HG03064 (cell line): ENCODE data around the gene LLGL2.
"Not testable (repeated sequence)": the region's sequence is repeated elsewhere in the genome, so short reads cannot be mapped to it uniquely, and the experiment has no call there.

Experiments used
- ATAC-seq: cut with Tn5 transposase; IDR thresholded peaks from one replicate; pipeline ENCODE4 v1.9.1; 2021; ENCODE audit warnings: low read depth; ENCODE audit not compliant: unreplicated experiment

Gene LLGL2

DNA sequence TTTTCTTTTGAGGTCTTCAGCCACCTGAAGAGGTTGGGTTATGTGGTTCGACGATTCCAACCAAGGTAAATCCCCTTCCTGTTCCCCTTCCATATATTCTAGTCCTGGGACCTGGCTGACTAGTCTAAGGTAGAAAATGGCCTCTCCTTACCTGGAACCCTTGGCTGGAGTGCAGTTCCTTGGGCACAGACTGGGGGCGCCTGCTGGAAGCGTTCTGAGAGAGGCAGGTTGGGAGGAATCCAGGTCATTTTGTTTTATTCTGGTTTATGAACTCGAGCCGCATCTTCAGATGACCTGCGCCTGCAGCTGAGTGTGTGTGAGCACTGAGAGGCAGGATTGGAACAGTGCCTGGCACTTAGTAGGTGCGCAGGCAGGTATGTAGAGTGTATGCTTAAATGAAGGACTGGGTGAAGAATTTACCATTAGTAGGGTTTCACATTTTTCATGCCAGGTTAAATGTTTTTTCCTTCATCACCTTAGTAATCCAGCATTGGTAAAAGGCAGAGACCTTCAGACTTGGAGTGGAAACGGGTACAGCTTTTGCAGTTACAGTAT lies 6.4 kb upstream of the LLGL2 start:
- no peak for ATAC-seq

DNA sequence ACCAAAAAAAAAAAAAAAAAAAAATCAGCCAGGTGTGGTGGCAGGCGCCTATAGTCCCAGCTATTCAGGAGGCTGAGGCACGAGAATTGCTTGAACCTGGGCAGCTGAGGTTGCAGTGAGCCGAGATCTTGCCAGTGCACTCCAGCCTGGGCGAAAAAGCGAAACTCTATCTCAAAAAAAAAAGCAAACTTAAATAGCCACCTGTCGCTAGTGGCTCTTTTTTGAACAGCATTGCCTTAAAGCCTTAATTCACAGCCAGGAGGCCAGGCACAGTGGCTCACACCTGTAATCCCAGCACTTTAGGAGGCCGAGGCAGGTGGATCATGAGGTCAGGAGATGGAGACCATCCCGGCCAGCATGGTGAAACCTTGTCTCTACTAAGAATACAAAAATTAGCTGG lies 5.1 kb upstream of the LLGL2 start:
- not testable (repeated sequence) for ATAC-seq

DNA sequence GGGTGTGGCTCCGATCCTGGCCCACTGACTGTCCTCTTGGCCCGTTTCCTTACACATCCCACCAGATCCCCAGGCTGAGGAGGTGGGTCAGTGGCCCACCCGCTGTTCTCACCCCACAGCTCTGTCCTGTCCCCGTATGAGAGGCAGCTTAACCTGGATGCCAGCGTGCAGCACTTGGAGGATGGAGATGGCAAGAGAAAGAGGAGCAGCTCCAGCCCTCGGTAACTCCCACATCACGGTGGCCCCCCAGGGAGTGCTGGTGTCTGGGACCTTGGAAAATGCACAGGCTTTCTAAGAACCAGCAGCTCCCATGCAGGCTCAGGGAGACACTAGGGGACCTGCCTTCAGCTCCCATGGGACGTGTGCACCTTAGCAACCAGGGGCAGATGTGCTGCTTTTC lies 4.2 kb upstream of the LLGL2 start:
- ATAC-seq, result no peak

DNA sequence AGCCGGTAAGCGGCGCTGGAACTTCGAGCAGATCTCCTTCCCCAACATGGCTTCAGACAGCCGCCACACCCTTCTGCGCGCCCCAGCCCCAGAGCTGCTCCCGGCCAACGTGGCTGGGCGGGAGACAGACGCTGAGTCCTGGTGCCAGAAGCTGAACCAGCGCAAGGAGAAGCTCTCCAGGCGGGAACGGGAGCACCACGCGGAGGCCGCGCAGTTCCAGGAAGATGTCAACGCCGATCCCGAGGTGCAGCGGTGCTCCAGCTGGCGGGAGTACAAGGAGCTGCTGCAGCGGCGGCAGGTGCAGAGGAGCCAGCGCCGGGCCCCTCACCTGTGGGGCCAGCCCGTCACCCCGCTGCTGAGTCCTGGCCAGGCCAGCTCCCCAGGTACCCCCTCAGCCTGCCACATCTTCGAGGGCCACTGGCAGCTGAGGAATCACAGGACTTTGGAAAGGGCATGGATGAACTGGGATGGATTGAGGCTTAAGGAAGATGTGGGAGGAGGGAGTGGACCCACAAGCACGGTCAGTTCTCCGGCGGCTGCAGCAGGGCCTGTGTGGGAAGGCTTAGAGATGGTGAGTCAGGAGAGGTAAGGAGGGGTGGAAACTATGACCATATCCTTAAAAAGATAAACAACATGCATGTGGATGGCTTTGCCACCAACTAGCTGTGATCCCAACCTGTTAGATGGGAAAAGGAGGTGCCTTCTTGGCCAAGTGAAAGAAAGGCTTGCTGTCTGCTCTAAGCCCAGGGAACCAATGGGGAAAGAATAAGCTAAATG lies 3.4 kb upstream of the LLGL2 start:
- no peak for ATAC-seq

DNA sequence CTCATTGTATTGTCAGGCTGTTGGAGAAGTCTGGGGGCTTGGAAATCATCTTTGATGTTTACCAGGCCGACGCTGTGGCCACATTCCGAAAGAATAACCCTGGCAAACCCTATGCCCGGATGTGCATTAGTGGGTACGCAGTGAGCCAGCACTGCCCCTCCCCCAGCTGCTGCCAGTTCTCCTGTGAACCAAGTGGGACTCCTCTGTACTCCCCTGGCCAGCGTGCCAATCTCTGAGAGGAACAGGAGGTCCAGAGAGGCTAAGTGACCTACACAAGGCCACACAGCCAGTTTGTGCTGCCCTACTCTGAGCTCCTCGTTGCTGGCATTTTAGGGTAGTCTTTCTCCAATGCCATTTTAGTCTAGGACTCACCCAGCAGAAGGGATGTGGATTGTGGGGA lies 1.9 kb upstream of the LLGL2 start:
- no peak for ATAC-seq

DNA sequence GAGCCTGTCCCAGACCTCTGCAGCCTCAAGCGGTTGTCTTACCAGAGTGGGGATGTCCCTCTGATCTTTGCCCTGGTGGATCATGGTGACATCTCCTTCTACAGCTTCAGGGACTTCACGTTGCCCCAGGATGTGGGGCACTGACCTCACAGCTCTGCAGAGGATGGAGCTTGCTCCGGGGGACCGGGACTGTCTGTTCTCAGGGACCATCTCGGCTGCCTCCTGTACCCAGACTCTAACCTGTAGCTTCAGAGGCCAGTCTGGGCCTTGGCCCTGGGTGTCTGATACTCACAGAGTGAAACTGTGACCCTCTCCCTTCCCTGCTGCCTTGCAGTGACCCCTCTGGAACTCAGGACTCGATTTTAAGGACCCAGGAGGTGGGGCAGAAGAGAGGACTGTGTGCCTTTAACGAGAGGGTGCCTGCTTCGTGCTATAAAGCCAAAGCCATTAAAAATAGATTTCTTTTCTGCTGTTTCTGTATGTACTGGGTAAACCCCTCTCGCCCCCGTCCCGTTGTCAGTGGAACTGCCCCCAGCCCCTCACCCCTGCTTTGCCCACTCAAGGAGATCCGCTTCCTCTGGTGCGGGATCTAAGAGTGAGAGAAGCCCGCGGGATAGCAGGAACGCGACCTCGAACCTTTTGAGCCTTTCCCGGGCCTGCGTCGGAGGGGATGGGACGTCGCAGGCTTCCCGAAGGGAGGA lies 1.1 kb upstream of the LLGL2 start:
- no peak for ATAC-seq

DNA sequence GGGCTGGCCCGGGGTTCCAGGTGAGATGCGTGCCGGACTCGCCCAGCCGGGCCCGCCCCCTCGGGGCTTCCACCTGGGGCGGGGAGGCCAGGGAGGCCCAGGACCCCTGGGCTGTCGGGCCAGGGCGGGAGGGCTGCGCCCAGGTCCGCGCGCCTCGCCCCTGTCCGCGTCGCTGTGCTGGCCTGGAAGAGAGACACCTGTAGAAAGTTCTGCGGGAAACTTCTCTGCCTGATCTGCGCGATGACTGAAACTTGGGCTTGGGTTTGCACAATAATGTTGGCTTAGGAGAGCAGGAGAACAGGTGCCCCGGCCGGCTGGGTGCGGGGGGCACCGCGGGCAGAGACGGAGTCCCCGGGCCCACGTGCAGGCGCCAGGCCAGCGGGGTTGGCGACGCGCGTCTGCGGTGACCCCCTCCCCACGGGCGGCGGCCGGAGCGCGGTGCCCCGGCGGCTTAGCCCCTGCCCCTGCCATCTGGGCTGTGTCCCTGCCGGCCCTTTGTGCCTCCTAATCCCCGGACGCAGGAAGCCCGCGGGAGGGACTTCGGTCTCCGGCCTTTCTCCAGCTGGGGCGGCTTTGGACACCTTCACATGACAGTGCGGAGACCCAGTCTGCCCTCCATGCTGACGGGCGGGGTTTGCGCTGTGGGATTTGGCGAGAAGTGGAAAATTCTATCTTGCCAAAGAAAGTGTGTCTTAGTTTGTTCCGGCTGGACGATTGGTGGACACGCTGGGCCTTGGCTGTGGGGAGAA lies 483 bp downstream of the LLGL2 start:
- ATAC-seq, result no peak

DNA sequence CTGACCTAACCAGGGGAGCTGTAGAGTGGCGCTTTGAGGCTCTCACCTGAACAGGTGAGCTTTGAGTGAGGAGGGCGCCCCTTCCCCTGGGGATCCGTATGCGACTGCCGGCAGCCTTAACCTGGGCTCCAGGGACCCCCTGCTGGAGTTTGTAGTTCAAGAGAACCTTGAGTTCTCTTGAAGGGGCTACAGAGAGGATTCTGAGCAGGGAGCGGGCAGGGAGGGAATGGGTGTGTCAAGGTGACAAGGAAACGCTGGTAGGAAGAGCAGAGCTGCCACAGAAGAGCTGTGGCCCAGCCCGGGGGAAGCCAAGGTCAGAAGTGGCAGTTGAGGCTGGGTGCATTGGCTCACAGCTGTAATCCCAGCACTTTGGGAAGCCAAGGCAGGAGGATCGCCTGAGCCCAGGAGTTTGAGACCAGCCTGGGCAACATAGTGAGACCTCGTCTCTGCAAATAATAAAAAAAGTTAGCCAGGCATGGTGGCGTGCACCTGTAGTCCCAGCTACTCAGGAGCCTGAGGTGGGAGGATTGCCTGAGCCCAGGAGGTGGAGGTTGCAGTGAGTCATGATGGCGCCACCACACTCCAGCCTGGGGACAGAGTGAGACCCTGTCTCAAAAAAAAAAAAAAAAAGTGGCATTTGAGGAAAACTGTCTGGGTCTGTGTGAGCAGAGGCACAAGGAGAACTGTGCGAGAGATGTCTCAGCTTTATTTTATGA lies 1.2 kb downstream of the LLGL2 start:
- no peak for ATAC-seq

DNA sequence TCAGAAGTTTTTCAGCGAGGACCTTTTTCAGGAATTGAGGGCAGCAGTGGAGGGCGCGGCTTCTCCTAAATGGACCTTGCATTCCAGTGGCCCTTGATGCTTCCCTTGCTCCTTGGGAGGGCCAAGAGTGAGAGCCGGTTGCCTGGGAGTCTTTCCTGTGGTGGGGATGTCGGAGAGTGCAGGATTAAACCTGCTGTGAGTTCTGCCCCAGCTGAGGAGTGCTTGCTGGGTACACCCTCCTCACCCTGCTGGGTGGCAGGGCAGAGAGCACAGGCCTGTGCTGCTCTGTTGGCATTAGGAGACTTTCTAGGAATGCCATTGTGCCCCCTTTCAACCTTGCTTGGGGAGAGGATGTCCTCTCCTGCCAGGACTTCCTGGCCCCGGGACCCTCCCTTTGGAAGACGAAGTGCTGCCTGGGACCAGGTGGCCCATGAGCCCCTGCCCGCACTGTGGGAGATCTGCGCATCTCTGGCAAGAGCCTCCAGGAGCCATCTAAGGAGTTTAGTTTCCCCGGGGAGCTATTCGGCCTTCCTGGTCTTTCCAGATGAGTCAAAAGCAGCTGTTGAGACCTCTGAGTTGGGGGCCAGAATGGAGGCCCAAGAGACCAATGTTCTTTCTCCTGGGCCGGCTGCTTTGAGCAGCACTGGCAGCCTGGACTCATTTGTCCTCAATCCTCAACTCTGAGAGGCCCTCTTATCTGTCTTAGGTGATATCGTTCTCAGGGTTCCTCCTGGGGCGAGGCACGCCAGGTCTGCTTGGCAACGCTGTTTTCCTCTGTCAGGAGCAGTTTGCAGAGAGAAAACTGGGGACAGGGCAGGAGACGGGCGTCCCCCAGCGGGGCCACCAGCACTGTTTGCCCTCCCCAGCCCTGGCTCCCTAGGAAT lies 5.6 kb downstream of the LLGL2 start:
- no peak for ATAC-seq

DNA sequence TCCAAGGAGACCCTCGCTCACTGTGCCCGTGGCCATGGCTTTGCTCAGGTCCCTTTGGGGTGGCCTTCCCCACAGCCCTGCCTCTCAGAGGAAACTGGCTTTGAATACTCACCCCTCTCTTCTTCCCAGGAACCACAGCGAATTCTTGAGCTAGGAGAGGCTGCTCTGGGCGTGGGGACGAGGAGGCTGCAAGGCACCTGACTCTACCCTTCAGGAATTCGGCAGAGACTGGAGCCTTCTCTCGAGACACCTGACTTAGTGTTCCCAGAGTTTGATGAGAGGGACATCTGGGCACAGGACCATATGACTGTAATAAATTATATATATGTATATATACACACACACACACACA lies 6.2 kb downstream of the LLGL2 start:
- no peak for ATAC-seq

DNA sequence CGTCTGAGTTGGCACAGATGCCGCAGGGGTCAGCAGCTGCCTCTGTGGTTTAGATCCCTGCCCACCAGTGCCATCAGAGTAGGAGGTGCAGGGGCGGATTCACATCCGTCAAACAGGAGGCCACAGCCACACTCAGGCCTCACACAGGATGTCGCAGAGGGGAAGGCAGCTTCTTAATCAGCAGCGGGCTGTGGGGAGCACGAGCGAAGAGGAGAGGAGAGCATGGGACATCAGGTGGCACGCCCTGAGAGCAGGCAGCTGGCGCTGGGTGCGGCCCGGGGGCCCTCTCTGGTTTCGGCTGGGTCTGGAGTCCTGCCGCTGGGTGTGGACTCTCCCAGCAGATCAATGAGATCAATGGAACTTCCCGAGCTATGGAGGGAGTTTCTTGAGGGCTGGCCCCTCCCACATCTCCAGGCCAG lies 9.6 kb downstream of the LLGL2 start:
- ATAC-seq, result peak; percentile 57

DNA sequence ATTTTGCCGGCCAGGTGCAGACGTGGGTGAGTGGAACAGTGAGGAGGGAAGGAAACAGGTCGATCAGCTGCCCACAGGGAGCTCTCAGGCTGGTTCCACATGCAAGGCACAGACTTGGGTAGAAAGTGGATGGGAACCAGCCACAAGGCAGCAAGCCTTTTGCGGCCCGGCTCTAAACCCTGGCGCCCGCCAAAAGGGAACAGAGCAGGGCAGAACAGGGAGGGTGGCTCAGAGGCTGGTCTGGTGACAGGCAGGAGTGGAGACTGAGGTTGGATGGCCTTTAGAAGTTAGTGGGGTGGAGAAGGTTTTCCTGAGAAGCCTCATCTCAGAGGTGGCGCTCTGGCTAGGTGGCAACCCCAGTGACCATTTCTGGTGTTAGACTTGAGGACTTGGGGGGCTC lies 10.4 kb downstream of the LLGL2 start:
- ATAC-seq, result no peak

DNA sequence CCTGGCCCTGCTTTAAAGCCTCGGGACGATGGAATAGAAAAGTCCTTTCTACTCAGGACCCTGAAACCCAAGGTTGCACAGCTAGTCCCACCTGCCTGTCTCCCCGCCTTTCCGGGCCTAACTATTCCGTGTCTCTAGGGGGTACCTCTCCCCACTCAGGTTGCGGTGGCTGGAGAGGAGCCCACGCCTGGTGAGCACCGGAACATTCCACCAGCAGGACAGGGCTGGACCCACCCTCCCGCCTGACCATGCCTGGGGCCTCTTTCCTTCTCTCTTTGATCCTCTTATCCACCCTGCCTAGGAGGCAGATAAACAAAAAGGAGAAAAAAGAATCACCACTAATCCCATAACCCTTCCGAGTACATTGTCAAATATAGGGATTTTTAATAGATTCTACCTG lies 10.9 kb downstream of the LLGL2 start:
- no peak for ATAC-seq

DNA sequence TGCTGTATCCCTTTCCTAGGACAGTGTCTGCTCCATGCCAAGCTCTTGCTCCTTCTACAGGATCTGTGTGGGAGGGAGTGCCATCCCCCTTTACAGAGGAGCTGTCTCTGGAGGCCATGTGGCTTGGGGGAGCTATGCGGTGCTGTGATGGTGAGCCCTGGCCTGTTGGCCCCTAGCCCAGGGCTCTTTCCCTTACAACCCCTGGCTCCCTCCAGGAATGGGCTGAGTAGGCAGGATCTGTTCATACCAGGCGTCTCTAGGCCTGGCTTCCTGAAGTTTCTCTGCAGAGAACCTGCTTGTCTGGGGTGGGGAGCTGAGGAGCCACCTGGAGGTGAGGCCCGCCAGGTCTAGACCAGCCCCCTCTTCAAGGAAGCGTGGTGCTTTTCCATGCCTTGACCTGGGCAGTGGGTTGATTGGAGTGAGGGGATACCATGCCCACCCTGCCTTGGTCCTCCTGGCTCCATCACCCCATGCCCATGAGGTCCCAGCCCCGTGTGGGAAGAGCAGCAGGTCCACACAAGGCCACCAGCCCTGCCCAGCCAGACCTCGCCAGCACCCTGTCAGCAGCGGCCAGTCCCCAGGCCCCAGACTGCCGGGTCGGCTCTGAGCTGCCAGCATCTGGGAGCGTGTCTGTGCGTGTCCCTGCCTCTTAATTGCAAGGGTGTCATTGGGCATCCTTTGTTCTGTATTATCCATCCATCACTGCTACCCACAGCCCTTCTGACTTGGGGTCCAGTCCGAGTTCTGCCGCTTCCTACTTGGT lies 14.7 kb downstream of the LLGL2 start:
- no peak for ATAC-seq

DNA sequence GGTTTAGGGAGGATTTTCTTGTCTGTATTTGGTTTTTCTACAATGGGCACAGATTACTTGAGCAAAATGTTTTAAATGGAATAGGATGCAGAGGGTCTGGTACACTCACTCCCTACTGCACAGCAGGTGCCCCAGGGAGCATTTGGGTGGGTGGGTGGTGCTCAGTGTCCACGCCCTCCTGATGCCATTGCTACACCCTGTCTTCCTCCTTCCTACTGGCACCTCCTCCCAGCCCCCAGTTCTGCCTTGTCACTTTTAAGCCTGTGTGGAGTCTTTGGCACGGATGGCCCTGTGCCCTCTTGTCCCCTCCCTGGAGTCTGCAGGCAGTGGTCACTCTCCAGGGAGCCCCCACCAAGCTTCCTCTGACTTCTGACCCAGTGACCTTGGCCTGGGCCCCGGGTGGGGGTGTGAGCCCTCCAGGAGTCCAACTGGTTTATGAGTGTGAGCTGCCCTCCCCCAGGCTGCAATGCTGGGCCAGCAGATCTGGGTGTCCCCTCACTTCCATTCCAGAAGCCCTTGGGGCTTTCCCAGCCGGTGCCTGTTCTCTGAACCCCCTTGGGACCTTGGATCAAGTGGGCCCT lies 15.5 kb downstream of the LLGL2 start:
- no peak for ATAC-seq

DNA sequence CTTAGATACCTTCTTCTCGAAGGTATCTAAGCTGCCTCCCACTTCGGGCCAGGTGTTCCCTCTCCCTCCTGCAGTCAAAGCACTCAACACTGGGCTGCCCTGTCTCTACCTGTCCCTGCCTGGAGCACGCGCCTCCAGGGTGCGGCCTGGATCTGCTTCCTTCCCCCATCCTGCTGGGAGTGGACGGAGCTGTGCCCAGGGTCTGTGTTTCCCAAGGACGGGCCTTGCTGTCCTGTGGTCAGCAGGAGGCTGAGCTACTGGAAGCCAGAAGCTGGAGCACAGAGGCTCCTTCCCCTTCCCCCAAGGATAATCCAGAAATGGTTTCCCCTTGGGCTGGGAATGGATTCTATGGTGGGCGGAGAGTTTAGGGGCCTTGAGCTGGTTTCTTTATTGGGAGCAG lies 16.7 kb downstream of the LLGL2 start:
- ATAC-seq, result no peak

DNA sequence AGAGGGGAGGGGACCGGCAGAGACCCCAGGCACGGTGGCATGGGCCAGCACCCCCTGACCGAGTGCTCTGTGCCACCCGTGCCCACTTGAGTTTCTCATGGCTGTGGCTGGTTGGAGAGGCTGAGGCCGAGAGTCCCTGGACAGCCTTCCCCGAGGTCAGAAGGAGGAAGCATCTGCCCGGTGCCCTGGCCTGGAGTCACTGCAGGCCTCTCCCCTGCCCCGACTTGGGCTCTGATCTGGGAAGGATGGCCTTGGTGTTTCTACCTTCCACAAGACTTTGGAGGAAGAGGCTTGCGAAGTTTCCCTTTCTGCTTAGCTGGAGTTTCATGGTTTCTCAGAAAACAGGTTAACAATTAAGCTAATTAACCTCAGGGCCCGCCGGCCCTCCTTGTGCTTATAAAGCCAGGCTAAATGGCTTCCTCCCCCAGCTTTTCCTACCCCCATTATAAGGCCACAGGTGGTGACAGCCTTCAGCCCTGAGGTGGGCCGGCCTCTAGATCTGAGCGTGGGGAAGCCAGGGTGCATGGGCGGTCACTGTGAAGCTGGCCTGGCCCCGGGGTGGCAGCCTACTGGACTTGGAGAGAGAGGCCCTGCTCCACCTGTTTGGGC lies 17.3 kb downstream of the LLGL2 start:
- ATAC-seq, result no peak

DNA sequence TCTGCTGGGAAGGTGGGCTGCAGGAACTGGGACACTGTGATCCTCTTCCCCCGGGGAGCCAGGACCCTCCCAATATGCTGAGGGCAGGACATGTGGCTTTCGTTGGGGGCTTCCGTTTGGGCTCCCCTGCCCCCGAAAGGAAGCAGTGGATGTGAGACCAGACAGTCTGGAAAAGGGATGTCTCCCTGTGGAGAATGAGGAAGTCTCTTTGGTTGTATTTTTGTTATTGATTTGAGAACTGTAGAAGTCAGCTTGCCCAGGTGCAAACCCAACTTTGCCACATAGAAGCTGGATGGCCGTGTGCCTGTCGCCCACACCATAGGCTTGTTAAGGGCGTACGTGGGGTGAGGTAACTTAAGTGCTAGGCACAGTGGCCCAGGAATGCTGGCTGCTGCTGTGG lies 18.8 kb downstream of the LLGL2 start:
- ATAC-seq, result no peak
